MCF 10A (cell line): Measurements from ENCODE around the gene GLB1L2. TPM values are rescaled to one million over a fixed set of nuclear protein-coding genes. Genes with fewer than 3 reads are reported as not detected.
"Not testable (repeated sequence)": the region's sequence is repeated elsewhere in the genome, so short reads cannot be mapped to it uniquely, and the experiment has no call there.

Experiments
- BruUV-seq: library from RNA; stranded (reverse); fragments of 400-500 nt; replicated peaks from 2 replicates; lab custom pipeline; 2021; lab: Mats Ljungman, UMichigan
- CTCF ChIA-PET: fragments of 300-600 bp; sonication (Branson Sonifier 250); formaldehyde crosslinking; extraction: SDS; loops from one replicate; lab custom pipeline; 2021; ENCODE audit warnings: antibody characterized with exemption, inconsistent platforms; lab: Yijun Ruan, JAX
- POLR2A ChIA-PET: fragments of 300-600, 350-650 bp; sonication (Branson Sonifier 250); formaldehyde crosslinking; extraction: SDS; loops from one replicate; lab custom pipeline; 2020; ENCODE audit warnings: antibody characterized with exemption, inconsistent platforms; lab: Yijun Ruan, JAX
- DNase-seq: peaks from one replicate; pipeline ENCODE4 v3.0.0-alpha.2; 2018; ENCODE audit not compliant: unreplicated experiment
- H3K27ac Mint-ChIP-seq: one replicate; pipeline ENCODE4 v1.8.0; 2022; ENCODE audit warnings: mild to moderate bottlenecking, low read depth, mixed read lengths; ENCODE audit not compliant: unreplicated experiment
- H3K27me3 Mint-ChIP-seq: one replicate; pipeline ENCODE4 v1.8.0; 2022; ENCODE audit warnings: mixed read lengths; ENCODE audit not compliant: insufficient read depth, unreplicated experiment
- H3K36me3 Mint-ChIP-seq: one replicate; pipeline ENCODE4 v1.8.0; 2022; ENCODE audit warnings: mild to moderate bottlenecking, moderate library complexity, mixed read lengths; ENCODE audit not compliant: insufficient read depth, unreplicated experiment
- H3K4me1 Mint-ChIP-seq: one replicate; pipeline ENCODE4 v1.8.0; 2022; ENCODE audit warnings: mixed read lengths; ENCODE audit not compliant: insufficient read depth, unreplicated experiment
- H3K4me3 Mint-ChIP-seq: one replicate; pipeline ENCODE4 v1.8.0; 2022; ENCODE audit warnings: mild to moderate bottlenecking, moderate library complexity, mixed read lengths; ENCODE audit not compliant: unreplicated experiment
- H3K9me3 Mint-ChIP-seq: one replicate; pipeline ENCODE4 v1.8.0; 2022; ENCODE audit warnings: mixed read lengths; ENCODE audit not compliant: unreplicated experiment
- CTCF ChIP-seq: fragments of 200-600 bp; IDR thresholded peaks from one replicate; pipeline ENCODE4 v1.8.0; 2022; ENCODE audit warnings: antibody characterized with exemption, mild to moderate bottlenecking; ENCODE audit not compliant: unreplicated experiment
- intact Hi-C: fragments of 100-400 bp; cut with micrococcal nuclease; formaldehyde crosslinking; loops from 2 replicates; pipeline ENCODE4 v1.14.1; 2022
- total RNA-seq: library from RNA; stranded (reverse); gene quantifications from 2 replicates; pipeline ENCODE4 v1.2.3, GENCODE V29; 2022

The GLB1L2 gene
- total RNA-seq, 1 experiment from 2014 or later, result 17.0 TPM

GRCh38 chr11:134313821-134314607 is 17.8 kb upstream of the GLB1L2 start:
- H3K36me3 Mint-ChIP-seq, result no peaks in the 10 kb centered on the region

GRCh38 chr11:134317103-134317502 is 14.7 kb upstream of the GLB1L2 start:
- no peak for TF ChIP-seq CTCF
- Mint-ChIP-seq H3K9me3 (peaks cover 8% of the 10 kb centered on the region), H3K36me3 (no peaks in the 10 kb centered on the region), H3K4me1 (no peaks in the 10 kb centered on the region), H3K4me3 (no peak overlapping the region), H3K27ac (no peak overlapping the region), H3K27me3 (peaks cover 40% of the 10 kb centered on the region)
- no TSS peak for BruUV-seq
- POLR2A ChIA-PET, result no interaction called here
- intact Hi-C loops, result no loop called here
- no peak for DNase-seq
- CTCF ChIA-PET, result no interaction called here

More at GRCh38 chr11:134313821-134314607, 17.8 kb upstream of the GLB1L2 start:
- Mint-ChIP-seq H3K4me3 (no peak overlapping the region), H3K27me3 (peaks cover 30% of the 10 kb centered on the region), H3K4me1 (no peaks in the 10 kb centered on the region), H3K27ac (no peak overlapping the region), H3K9me3 (no peaks in the 10 kb centered on the region)
- intact Hi-C loops, result no loop called here
- TF ChIP-seq CTCF, result no peak
- BruUV-seq, result no TSS peak
- ChIA-PET CTCF (no interaction called here), POLR2A (no interaction called here)
- no peak for DNase-seq

GRCh38 chr11:134321373-134321772 is 10.4 kb upstream of the GLB1L2 start:
- H3K27ac Mint-ChIP-seq, CTCF ChIA-PET, BruUV-seq, H3K4me3 Mint-ChIP-seq, POLR2A ChIA-PET, DNase-seq, H3K4me1 Mint-ChIP-seq, intact Hi-C loops, H3K9me3 Mint-ChIP-seq, H3K36me3 Mint-ChIP-seq: not testable (repeated sequence)
- peaks cover 46% of the 10 kb centered on the region for H3K27me3 Mint-ChIP-seq

- Mint-ChIP-seq H3K36me3 (no peaks in the 10 kb centered on the region), H3K4me3 (no peak overlapping the region), H3K4me1 (no peaks in the 10 kb centered on the region), H3K27me3 (peaks cover 37% of the 10 kb centered on the region), H3K9me3 (peaks cover 8% of the 10 kb centered on the region), H3K27ac (no peak overlapping the region)
- intact Hi-C loops, result no loop called here
- no TSS peak for BruUV-seq
- POLR2A ChIA-PET, result no interaction called here
- no peak for TF ChIP-seq CTCF
- CTCF ChIA-PET, result interaction anchor here (0.6 kb wide), 1 partner anchor 289 kb away, joined by 4 read pairs; no protein-coding TSS in a partner anchor
- no peak for DNase-seq
Measured at GRCh38 chr11:134322553-134322952, 9.2 kb upstream of the GLB1L2 start.
